K562 (cell line): ENCODE measurements around the gene SLC25A10. TPM values are rescaled to one million over a fixed set of nuclear protein-coding genes. Genes with fewer than 3 reads are reported as not detected.

Experiments
- ARID3B ChIP-seq: fragments of 250-450 bp; sonication (Bioruptor Pico); IDR thresholded peaks from 2 replicates; pipeline ENCODE4 v1.4.0; 2020; ENCODE audit warnings: borderline replicate concordance
- ASH1L ChIP-seq: fragments of 450-650 bp; IDR thresholded peaks from 2 replicates; pipeline ENCODE4 v1.6.1; 2018; ENCODE audit warnings: borderline replicate concordance, mild to moderate bottlenecking, low read depth; ENCODE audit not compliant: partially characterized antibody
- ATF6 ChIP-seq: sonication (generic); formaldehyde crosslinking; IDR thresholded peaks from 2 replicates; pipeline ENCODE4 v1.4.0; 2020; ENCODE audit warnings: mild to moderate bottlenecking, missing genetic modification reagents
- CCNT2 ChIP-seq: IDR thresholded peaks from 2 replicates; pipeline ENCODE4 v1.6.1; 2011; ENCODE audit warnings: borderline replicate concordance, low read depth, mild to moderate bottlenecking, moderate library complexity, mixed read lengths, low read length; ENCODE audit not compliant: insufficient read length; ENCODE audit errors: extremely low read depth
- E2F3 ChIP-seq: fragments of 250-450 bp; sonication (Bioruptor Pico); IDR thresholded peaks from 2 replicates; pipeline ENCODE4 v1.4.0; 2020; ENCODE audit warnings: mild to moderate bottlenecking
- ESRRA ChIP-seq: fragments of 450-650 bp; IDR thresholded peaks from 2 replicates; pipeline ENCODE4 v1.6.1; 2014; ENCODE audit warnings: low read depth, mild to moderate bottlenecking, moderate library complexity, borderline replicate concordance
- KLF16 ChIP-seq: IDR thresholded peaks from 2 replicates; pipeline ENCODE4 v1.6.1; 2016; ENCODE audit warnings: antibody characterized with exemption
- MBD2 ChIP-seq: sonication (generic); IDR thresholded peaks from 2 replicates; pipeline ENCODE4 v1.6.1; 2016; ENCODE audit warnings: low read depth, borderline replicate concordance
- MED1 ChIP-seq: sonication (generic); formaldehyde crosslinking; IDR thresholded peaks from 2 replicates; pipeline ENCODE4 v1.8.1; 2023; ENCODE audit warnings: missing genetic modification reagents, borderline replicate concordance
- NFATC3 ChIP-seq: fragments of 450-650 bp; IDR thresholded peaks from 2 replicates; pipeline ENCODE4 v1.6.1; 2017; ENCODE audit warnings: mild to moderate bottlenecking
- PHF20 ChIP-seq: fragments of 450-650 bp; IDR thresholded peaks from 2 replicates; pipeline ENCODE4 v1.6.1; 2018; ENCODE audit not compliant: partially characterized antibody
- PHTF2 ChIP-seq: fragments of 250-450 bp; sonication (Bioruptor Pico); IDR thresholded peaks from 2 replicates; pipeline ENCODE4 v1.5.0; 2021; ENCODE audit warnings: mild to moderate bottlenecking
- PRPF4 ChIP-seq: fragments of 200-400 bp; formaldehyde crosslinking; IDR thresholded peaks from one replicate; pipeline ENCODE4 v1.6.1; 2017; ENCODE audit warnings: low read length, low read depth, mild to moderate bottlenecking; ENCODE audit not compliant: insufficient read depth, poor library complexity, severe bottlenecking
- SETDB1 ChIP-seq: IDR thresholded peaks from one replicate; pipeline ENCODE4 v1.6.1; 2012; ENCODE audit warnings: low read length, control low read depth, inconsistent platforms
- STAG1 ChIP-seq: sonication (generic); formaldehyde crosslinking; IDR thresholded peaks from 2 replicates; pipeline ENCODE4 v1.5.0; 2020; ENCODE audit warnings: missing genetic modification reagents, borderline replicate concordance
- TAF7 ChIP-seq: fragments of 450-650 bp; IDR thresholded peaks from 2 replicates; pipeline ENCODE4 v1.6.1; 2016; ENCODE audit warnings: missing genetic modification characterization, missing compliant biosample characterization
- ZBTB9 ChIP-seq: fragments of 450-650 bp; formaldehyde crosslinking; IDR thresholded peaks from 2 replicates; pipeline ENCODE4 v1.4.0; 2020; ENCODE audit warnings: mild to moderate bottlenecking, moderate library complexity
- ZC3H4 ChIP-seq: sonication (generic); formaldehyde crosslinking; IDR thresholded peaks from 2 replicates; pipeline ENCODE4 v1.9.0; 2021; ENCODE audit warnings: missing genetic modification reagents, borderline replicate concordance
- ZNF408 ChIP-seq: fragments of 250-450 bp; sonication (Bioruptor Pico); IDR thresholded peaks from 2 replicates; pipeline ENCODE4 v1.4.0; 2020; ENCODE audit warnings: low read depth, mild to moderate bottlenecking, moderate library complexity
- ZNF518B ChIP-seq: fragments of 250-450 bp; sonication (Bioruptor Pico); IDR thresholded peaks from 2 replicates; pipeline ENCODE4 v1.5.0; 2021; ENCODE audit warnings: mild to moderate bottlenecking, moderate library complexity
- polyA plus RNA-seq, 8 experiments: library from polyadenylated mRNA; depleted of rRNA in 4 of 8; stranded (reverse) in 5 of 8; unstranded in 3 of 8; fragments of >200 nt; fragmentation: Nextera tagmentation in 2 of 8; fragmentation: Illumina TruSeq in 1 of 8; extraction: Ambion mirVana in 2 of 8; extraction: Trizol in 1 of 8; gene quantifications; 2 replicates each; pipeline versions ENCODE4 v1.2.1 to v1.2.3, GENCODE V29; 2011 to 2014; ENCODE audit warnings: inconsistent platforms in 1 of 8, missing spikeins in 1 of 8
- total RNA-seq, 7 experiments: library from RNA; depleted of rRNA in 6 of 7; stranded (reverse); fragments of >200 nt in 6 of 7; fragmentation: Illumina TruSeq in 2 of 7; extraction: Trizol in 2 of 7; gene quantifications; 2 replicates each; pipeline versions ENCODE4 v1.2.1 to v1.2.3, GENCODE V29; 2011 to 2021; ENCODE audit warnings: low replicate concordance in 1 of 7

Gene SLC25A10
- total and polyA plus RNA-seq, 9 of the 15 experiments (the other 6 are each of a cell fraction or from before 2014, with no cell fraction given): 0.10 to 85.6 (median 34.3) TPM

GRCh38 chr17:81711814-81712467 lies at the start of gene SLC25A10 (continued):
- TF ChIP-seq CCNT2 (peak; percentile 80), NFATC3 (no peak), MED1 (CRISPR knock-in tag) (no peak; the same call in 1 of the 2 replicates), ZNF518B (CRISPR knock-in tag) (no peak), KLF16 (no peak), SETDB1 (no peak), E2F3 (CRISPR knock-in tag) (peak; percentile 25; the same call in 1 of the 2 replicates), PHF20 (no peak), STAG1 (peak; percentile 31; the same call in 1 of the 2 replicates), TAF7 (tag) (no peak), MBD2 (no peak), PHTF2 (CRISPR knock-in tag) (no peak), ZC3H4 (no peak), ARID3B (no peak), ATF6 (CRISPR knock-in tag) (no peak; the same call in 1 of the 2 replicates), ASH1L (no peak), ZBTB9 (peak; percentile 69; the same call in 1 of the 2 replicates), PRPF4 (no peak), ESRRA (no peak; the same call in 1 of the 2 replicates), ZNF408 (CRISPR knock-in tag) (no peak)
